Panc1 (cell line): ENCODE results near the gene NADSYN1. TPM values are rescaled to one million over a fixed set of nuclear protein-coding genes. Genes with fewer than 3 reads are reported as not detected.

Experiments used
- ATAC-seq: fragments of 200-7000 bp; cut with Tn5 transposase; 2 replicates; pipeline ENCODE4 v1.9.1; 2020; ENCODE audit warnings: mild to moderate bottlenecking, moderate library complexity
- BruUV-seq: library from RNA; stranded (reverse); fragments of 400-500 nt; replicated peaks from 2 replicates; lab custom pipeline; 2021; lab: Mats Ljungman, UMichigan
- CTCF ChIA-PET: fragments of 300-600 bp; sonication (Branson Sonifier 250); formaldehyde crosslinking; loops from one replicate; lab custom pipeline; 2022; ENCODE audit warnings: antibody characterized with exemption; lab: Charles Lee
- POLR2A ChIA-PET: fragments of 300-600 bp; sonication (Branson Sonifier 250); formaldehyde crosslinking; loops from one replicate; lab custom pipeline; 2022; ENCODE audit warnings: antibody characterized with exemption; lab: Charles Lee
- DNase-seq: peaks from one replicate; pipeline ENCODE4 v3.0.0-alpha.2; 2010; ENCODE audit warnings: low read depth, low spot score
- H3K27ac ChIP-seq: 2 replicates; pipeline ENCODE4 v1.5.1; 2011; ENCODE audit warnings: mild to moderate bottlenecking, low read length, inconsistent platforms
- H3K27me3 ChIP-seq: fragments of 200-500 bp; sonication (Bioruptor generic); 2 replicates; pipeline ENCODE4 v1.6.0; 2014; ENCODE audit warnings: low read length, inconsistent platforms; ENCODE audit not compliant: control insufficient read depth, insufficient read depth
- H3K36me3 ChIP-seq: fragments of 200-500 bp; sonication (Bioruptor generic); 2 replicates; pipeline ENCODE4 v1.5.1; 2014; ENCODE audit warnings: inconsistent platforms, mild to moderate bottlenecking, low read length, moderate library complexity; ENCODE audit not compliant: control insufficient read depth, insufficient read depth
- H3K4me1 ChIP-seq: 2 replicates; pipeline ENCODE4 v1.5.1; 2011; ENCODE audit warnings: inconsistent platforms, mild to moderate bottlenecking, low read length, moderate library complexity; ENCODE audit not compliant: control insufficient read depth, insufficient read depth
- H3K4me3 ChIP-seq, 2 experiments: 2 replicates each; pipeline ENCODE4 v1.5.1; 2011 to 2012; ENCODE audit warnings: low read depth in 2 of 2, low read length in 2 of 2, mild to moderate bottlenecking in 2 of 2, inconsistent platforms in 1 of 2, moderate library complexity in 1 of 2
- H3K9me3 ChIP-seq: fragments of 200-500 bp; sonication (Bioruptor generic); 2 replicates; pipeline ENCODE4 v1.5.1; 2014; ENCODE audit warnings: low read depth, mild to moderate bottlenecking, inconsistent platforms, low read length, moderate library complexity; ENCODE audit not compliant: control insufficient read depth, insufficient read depth
- POLR2AphosphoS5 ChIP-seq: IDR thresholded peaks from 2 replicates; pipeline ENCODE4 v1.6.1; 2012; ENCODE audit warnings: mild to moderate bottlenecking, low read depth, low read length, moderate library complexity
- SIN3A ChIP-seq: IDR thresholded peaks from 2 replicates; pipeline ENCODE4 v1.6.1; 2012; ENCODE audit warnings: low read depth, mild to moderate bottlenecking, low read length, moderate library complexity, borderline replicate concordance; ENCODE audit not compliant: insufficient read depth
- TCF7L2 ChIP-seq: IDR thresholded peaks from 2 replicates; pipeline ENCODE4 v1.6.1; 2011; ENCODE audit warnings: mild to moderate bottlenecking, low read depth, low read length, inconsistent platforms
- in situ Hi-C: cut with HindIII; loops from 2 replicates; pipeline ENCODE4 v1.10.0; 2016; ENCODE audit warnings: low sequenced_read_pairs, low pct_unique_long_range_greater_than_20kb
- intact Hi-C: fragments of 100-400 bp; cut with micrococcal nuclease; formaldehyde crosslinking; loops from one replicate; pipeline ENCODE4 v1.10.0; 2022; ENCODE audit not compliant: unreplicated experiment
- total RNA-seq: library from RNA; stranded (reverse); gene quantifications from one replicate; pipeline ENCODE4 v1.2.1, GENCODE V29; 2021; ENCODE audit not compliant: unreplicated experiment
- TF ChIP-seq, protein P1 (sequence below): fragments of 450-650 bp; IDR thresholded peaks from 2 replicates; pipeline ENCODE4 v1.5.1; 2017; ENCODE audit warnings: mild to moderate bottlenecking
- TF ChIP-seq, protein P2 (sequence below), 2 experiments: IDR thresholded peaks; 2 replicates each; pipeline ENCODE4 v1.6.1; 2011 to 2012; ENCODE audit warnings: low read depth in 2 of 2, control low read depth in 1 of 2, low read length in 1 of 2, mild to moderate bottlenecking in 1 of 2, moderate library complexity in 1 of 2; ENCODE audit not compliant: insufficient read depth in 1 of 2

NADSYN1 gene
- total RNA-seq, 1 experiment from 2014 or later = 76.1 TPM

DNA sequence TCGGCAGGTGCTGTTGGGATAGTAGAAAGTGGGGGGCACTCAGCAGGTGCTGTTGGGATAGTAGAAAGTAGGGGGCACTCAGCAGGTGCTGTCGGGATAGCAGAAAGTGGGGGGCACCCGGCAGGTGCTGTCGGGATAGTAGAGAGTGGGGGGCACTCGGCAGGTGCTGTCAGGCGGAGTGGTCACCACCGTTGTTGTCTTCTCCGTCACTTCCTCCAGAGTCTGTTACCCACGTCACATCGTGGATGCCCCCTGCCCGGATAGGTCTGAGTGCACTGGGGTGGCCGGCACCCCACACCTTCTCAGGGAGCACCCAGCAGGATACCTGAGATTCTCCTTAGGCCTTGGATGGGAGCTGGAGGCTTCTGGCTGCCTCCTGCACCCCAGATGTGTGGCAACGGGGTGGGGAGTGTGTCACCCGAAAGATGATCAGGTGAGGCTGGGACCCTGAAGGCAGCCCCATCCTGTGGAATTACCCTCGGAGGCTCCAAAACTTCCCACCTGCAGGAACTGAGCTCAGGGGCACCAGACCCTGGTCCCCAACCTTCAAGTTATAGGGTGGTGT lies 50.0 kb downstream of the NADSYN1 start:
- H3K27me3 ChIP-seq = no peaks in the 10 kb centered on the region
- TF ChIP-seq TCF7L2 = no peak
- TF ChIP-seq, protein P1, sequence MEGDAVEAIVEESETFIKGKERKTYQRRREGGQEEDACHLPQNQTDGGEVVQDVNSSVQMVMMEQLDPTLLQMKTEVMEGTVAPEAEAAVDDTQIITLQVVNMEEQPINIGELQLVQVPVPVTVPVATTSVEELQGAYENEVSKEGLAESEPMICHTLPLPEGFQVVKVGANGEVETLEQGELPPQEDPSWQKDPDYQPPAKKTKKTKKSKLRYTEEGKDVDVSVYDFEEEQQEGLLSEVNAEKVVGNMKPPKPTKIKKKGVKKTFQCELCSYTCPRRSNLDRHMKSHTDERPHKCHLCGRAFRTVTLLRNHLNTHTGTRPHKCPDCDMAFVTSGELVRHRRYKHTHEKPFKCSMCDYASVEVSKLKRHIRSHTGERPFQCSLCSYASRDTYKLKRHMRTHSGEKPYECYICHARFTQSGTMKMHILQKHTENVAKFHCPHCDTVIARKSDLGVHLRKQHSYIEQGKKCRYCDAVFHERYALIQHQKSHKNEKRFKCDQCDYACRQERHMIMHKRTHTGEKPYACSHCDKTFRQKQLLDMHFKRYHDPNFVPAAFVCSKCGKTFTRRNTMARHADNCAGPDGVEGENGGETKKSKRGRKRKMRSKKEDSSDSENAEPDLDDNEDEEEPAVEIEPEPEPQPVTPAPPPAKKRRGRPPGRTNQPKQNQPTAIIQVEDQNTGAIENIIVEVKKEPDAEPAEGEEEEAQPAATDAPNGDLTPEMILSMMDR = no peak
- TF ChIP-seq SIN3A = no peak
- TF ChIP-seq, protein P2, sequence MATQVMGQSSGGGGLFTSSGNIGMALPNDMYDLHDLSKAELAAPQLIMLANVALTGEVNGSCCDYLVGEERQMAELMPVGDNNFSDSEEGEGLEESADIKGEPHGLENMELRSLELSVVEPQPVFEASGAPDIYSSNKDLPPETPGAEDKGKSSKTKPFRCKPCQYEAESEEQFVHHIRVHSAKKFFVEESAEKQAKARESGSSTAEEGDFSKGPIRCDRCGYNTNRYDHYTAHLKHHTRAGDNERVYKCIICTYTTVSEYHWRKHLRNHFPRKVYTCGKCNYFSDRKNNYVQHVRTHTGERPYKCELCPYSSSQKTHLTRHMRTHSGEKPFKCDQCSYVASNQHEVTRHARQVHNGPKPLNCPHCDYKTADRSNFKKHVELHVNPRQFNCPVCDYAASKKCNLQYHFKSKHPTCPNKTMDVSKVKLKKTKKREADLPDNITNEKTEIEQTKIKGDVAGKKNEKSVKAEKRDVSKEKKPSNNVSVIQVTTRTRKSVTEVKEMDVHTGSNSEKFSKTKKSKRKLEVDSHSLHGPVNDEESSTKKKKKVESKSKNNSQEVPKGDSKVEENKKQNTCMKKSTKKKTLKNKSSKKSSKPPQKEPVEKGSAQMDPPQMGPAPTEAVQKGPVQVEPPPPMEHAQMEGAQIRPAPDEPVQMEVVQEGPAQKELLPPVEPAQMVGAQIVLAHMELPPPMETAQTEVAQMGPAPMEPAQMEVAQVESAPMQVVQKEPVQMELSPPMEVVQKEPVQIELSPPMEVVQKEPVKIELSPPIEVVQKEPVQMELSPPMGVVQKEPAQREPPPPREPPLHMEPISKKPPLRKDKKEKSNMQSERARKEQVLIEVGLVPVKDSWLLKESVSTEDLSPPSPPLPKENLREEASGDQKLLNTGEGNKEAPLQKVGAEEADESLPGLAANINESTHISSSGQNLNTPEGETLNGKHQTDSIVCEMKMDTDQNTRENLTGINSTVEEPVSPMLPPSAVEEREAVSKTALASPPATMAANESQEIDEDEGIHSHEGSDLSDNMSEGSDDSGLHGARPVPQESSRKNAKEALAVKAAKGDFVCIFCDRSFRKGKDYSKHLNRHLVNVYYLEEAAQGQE (IDR thresholded peaks at IDR 0.05; ENCODE audit: insufficient read depth in 1 of 2, low read depth in 2 of 2, low read length in 1 of 2) = no peak
- no peak for TF ChIP-seq POLR2AphosphoS5
- peaks cover 4% of the 10 kb centered on the region; the same call in 1 of the 2 replicates for H3K36me3 ChIP-seq
- no peak for ATAC-seq
- no peaks in the 10 kb centered on the region for H3K9me3 ChIP-seq
- no peak for DNase-seq
- BruUV-seq = no TSS peak
- ChIA-PET CTCF (no interaction called here), POLR2A (interaction anchor here (1.2 kb wide), 1 partner anchor 12 kb away, joined by 16 read pairs; no protein-coding TSS in a partner anchor)
- H3K4me1 ChIP-seq = no peaks in the 10 kb centered on the region
- intact Hi-C loops = no loop called here
- no peak overlapping the region for H3K27ac ChIP-seq
- in situ Hi-C loops = no loop called here
- H3K4me3 ChIP-seq = no peak overlapping the region

DNA sequence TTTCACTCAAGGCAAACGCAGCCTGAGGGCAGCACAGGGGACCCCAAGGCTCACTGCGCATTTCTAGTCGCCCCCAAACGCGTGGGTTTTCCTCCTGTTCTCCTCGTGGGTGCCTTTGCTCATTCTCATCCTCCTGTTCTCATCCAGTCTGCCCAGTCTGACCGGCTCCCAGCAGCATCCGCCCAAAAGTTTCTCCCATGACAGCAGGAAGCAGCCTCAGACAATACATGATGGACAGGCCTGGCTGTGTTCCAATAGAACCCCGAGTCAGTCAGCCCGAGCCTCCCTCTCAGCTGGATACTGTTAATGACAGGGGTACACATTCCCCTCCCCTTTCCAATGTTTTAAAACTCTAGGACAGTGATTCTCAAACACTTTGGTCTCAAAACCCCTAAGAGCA lies 51.5 kb downstream of the NADSYN1 start:
- no peaks in the 10 kb centered on the region for H3K9me3 ChIP-seq
- ChIA-PET CTCF (no interaction called here), POLR2A (no interaction called here)
- no peak overlapping the region for H3K27ac ChIP-seq
- ATAC-seq = no peak
- intact Hi-C loops (no loop called here), in situ Hi-C loops (no loop called here)
- TF ChIP-seq POLR2AphosphoS5 = no peak
- no peak for TF ChIP-seq SIN3A
- no peak for TF ChIP-seq TCF7L2
- BruUV-seq = no TSS peak
- H3K36me3 ChIP-seq = no peaks in the 10 kb centered on the region
- no peak overlapping the region for H3K4me3 ChIP-seq
- no peaks in the 10 kb centered on the region for H3K27me3 ChIP-seq
- DNase-seq = no peak
- no peaks in the 10 kb centered on the region for H3K4me1 ChIP-seq

DNA sequence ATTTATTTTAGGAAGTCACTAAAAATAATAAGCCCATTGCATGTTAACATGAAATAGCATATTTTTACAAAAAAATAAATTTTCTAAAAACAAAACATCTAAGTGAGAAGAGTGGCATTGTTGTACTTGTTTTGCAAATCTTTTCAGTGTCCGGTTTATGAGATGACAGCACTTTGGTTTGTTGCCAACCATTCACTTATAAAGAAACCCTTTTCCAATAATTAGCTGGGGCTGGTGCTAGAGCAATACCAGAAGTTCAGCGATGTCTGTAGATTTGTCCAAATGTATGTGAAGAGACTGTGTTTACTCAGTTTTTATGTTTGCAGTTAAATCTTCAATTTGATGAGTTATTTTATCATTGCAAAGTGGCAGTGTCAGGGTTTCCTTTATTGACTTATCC lies 52.0 kb downstream of the NADSYN1 start:
- Histone ChIP-seq H3K27ac (no peak overlapping the region), H3K27me3 (no peaks in the 10 kb centered on the region), H3K36me3 (no peaks in the 10 kb centered on the region), H3K4me1 (no peaks in the 10 kb centered on the region), H3K4me3 (no peak overlapping the region), H3K9me3 (no peaks in the 10 kb centered on the region)
- no peak for TF ChIP-seq SIN3A
- TF ChIP-seq, protein P2 (IDR thresholded peaks at IDR 0.05; ENCODE audit: insufficient read depth in 1 of 2, low read depth in 2 of 2, low read length in 1 of 2) = no peak
- TF ChIP-seq, protein P1 = no peak
- no peak for TF ChIP-seq TCF7L2
- no peak for TF ChIP-seq POLR2AphosphoS5
- ChIA-PET POLR2A (no interaction called here), CTCF (no interaction called here)
- intact Hi-C loops (no loop called here), in situ Hi-C loops (no loop called here)
- BruUV-seq = no TSS peak
- no peak for DNase-seq
- ATAC-seq = no peak
